ENCODE data around the gene OR52B2.
"Not testable (repeated sequence)": the region's sequence is repeated elsewhere in the genome, so short reads cannot be mapped to it uniquely, and the experiment has no call there.

OR52B2 gene

GRCh38 chr11:6151117-6151516 lies 19.0 kb downstream of the OR52B2 start:
- no peak for DNase-seq

GRCh38 chr11:6143737-6144136 lies 26.4 kb downstream of the OR52B2 start:
- DNase-seq: not testable (repeated sequence)

- no peak for DNase-seq
Measured at GRCh38 chr11:6142936-6143335, 27.2 kb downstream of the OR52B2 start.

- not testable (repeated sequence) for DNase-seq
Measured at GRCh38 chr11:6135936-6136335, 34.2 kb downstream of the OR52B2 start.

- no peak for DNase-seq
Measured at GRCh38 chr11:6132431-6132830, 37.7 kb downstream of the OR52B2 start.

GRCh38 chr11:6129635-6130034 lies 40.5 kb downstream of the OR52B2 start:
- DNase-seq: no peak

GRCh38 chr11:6129011-6129410 lies 41.1 kb downstream of the OR52B2 start:
- DNase-seq: no peak

GRCh38 chr11:6127881-6128280 lies 42.2 kb downstream of the OR52B2 start:
- no peak for DNase-seq

- DNase-seq: no peak
Measured at GRCh38 chr11:6124245-6124644, 45.9 kb downstream of the OR52B2 start.
